Sigmoid colon (tissue), 7 donors: ENCODE measurements around the gene CCNQ. TPM values are rescaled to one million over a fixed set of nuclear protein-coding genes. Genes with fewer than 3 reads are reported as not detected.
A peak's percentile ranks its signal among the peaks of the same experiment; 100 is the strongest.

Experiments
- DNase-seq: peaks from one replicate; pipeline ENCODE4 v3.0.0-alpha.2; 2019
- H3K27ac ChIP-seq, 4 donors: fragments of 200-600 bp; sonication (generic); one replicate each; pipeline ENCODE4 v1.5.1; 2016 to 2019; ENCODE audit warnings: mild to moderate bottlenecking in 1 of 4
- H3K27me3 ChIP-seq, 3 donors: fragments of 200-600 bp; sonication (generic); one replicate each; pipeline ENCODE4 v1.5.1; 2019; ENCODE audit warnings: mild to moderate bottlenecking in 1 of 3
- H3K36me3 ChIP-seq, 4 donors: fragments of 200-600 bp; sonication (generic); one replicate each; pipeline ENCODE4 v1.5.1; 2016 to 2019
- H3K4me1 ChIP-seq, 4 donors: fragments of 200-600 bp; sonication (generic); one replicate each; pipeline ENCODE4 v1.5.1; 2017 to 2019
- H3K4me3 ChIP-seq, 4 donors: fragments of 200-600 bp; sonication (generic); one replicate each; pipeline ENCODE4 v1.5.1; 2017 to 2019; ENCODE audit warnings: mild to moderate bottlenecking in 2 of 4, moderate library complexity in 1 of 4
- H3K9me3 ChIP-seq, 4 donors: fragments of 200-600 bp in 3 of 4; sonication (generic) in 3 of 4; one replicate each; pipeline versions ENCODE4 v1.5.1 to v1.6.1; 2013 to 2019
- EP300 ChIP-seq, 4 donors: sonication (generic); formaldehyde crosslinking; IDR thresholded peaks; one replicate each; pipeline ENCODE4 v1.6.1; 2017; ENCODE audit warnings: antibody characterized with exemption in 4 of 4
- POLR2A ChIP-seq, 2 donors: fragments of 450-650 bp; IDR thresholded peaks; one replicate each; pipeline ENCODE4 v1.6.1; 2016; ENCODE audit warnings: antibody characterized with exemption in 2 of 2, mild to moderate bottlenecking in 2 of 2, moderate library complexity in 2 of 2
- POLR2AphosphoS5 ChIP-seq, 4 donors: sonication (generic); formaldehyde crosslinking; IDR thresholded peaks; one replicate each; pipeline ENCODE4 v1.6.1; 2017; ENCODE audit warnings: antibody characterized with exemption in 4 of 4
- WGBS, 2 donors: extraction: QIAGEN DNeasy Blood & Tissue Kit; methylation state at CpG; one replicate each; pipeline ENCODE4 v1.1.7; 2013; 5-methylcytosine and 5-hydroxymethylcytosine counted together
- intact Hi-C: fragments of 100-400 bp; cut with DNase I; formaldehyde crosslinking; loops from one replicate; pipeline ENCODE4 v1.15.1; 2023
- polyA plus RNA-seq, 3 donors: library from polyadenylated mRNA; stranded (reverse); fragments of 200-250 nt; gene quantifications; one replicate each; pipeline ENCODE4 v1.2.3, GENCODE V29; 2013
- total RNA-seq, 4 donors: library from RNA; depleted of rRNA; stranded (reverse); fragments of >200 nt; gene quantifications; one replicate each; pipeline ENCODE4 v1.1.0, GENCODE V29; 2016
- TF ChIP-seq, protein P1 (sequence below), 4 experiments: fragments of 450-650 bp in 3 of 4; fragments of 200-600 bp in 1 of 4; IDR thresholded peaks; one replicate each; pipeline ENCODE4 v1.5.1; 2016 to 2019; ENCODE audit warnings: antibody characterized with exemption in 4 of 4, mild to moderate bottlenecking in 3 of 4, moderate library complexity in 2 of 4
- donor health status: healthy with polysubstance abuse.
- donor health status: Bipolar disorder and iron deficiency.
- donor health status: healthy.

The CCNQ gene
- total and polyA plus RNA-seq, 7 donors, result 31.8 to 49.0 (median 37.9) TPM

GRCh38 chrX:153600032-153600373, 1.1 kb upstream of the CCNQ start:
- no peaks in the 10 kb centered on the region for H3K36me3 ChIP-seq
- no peaks in the 10 kb centered on the region for H3K27me3 ChIP-seq
- TF ChIP-seq, protein P1, sequence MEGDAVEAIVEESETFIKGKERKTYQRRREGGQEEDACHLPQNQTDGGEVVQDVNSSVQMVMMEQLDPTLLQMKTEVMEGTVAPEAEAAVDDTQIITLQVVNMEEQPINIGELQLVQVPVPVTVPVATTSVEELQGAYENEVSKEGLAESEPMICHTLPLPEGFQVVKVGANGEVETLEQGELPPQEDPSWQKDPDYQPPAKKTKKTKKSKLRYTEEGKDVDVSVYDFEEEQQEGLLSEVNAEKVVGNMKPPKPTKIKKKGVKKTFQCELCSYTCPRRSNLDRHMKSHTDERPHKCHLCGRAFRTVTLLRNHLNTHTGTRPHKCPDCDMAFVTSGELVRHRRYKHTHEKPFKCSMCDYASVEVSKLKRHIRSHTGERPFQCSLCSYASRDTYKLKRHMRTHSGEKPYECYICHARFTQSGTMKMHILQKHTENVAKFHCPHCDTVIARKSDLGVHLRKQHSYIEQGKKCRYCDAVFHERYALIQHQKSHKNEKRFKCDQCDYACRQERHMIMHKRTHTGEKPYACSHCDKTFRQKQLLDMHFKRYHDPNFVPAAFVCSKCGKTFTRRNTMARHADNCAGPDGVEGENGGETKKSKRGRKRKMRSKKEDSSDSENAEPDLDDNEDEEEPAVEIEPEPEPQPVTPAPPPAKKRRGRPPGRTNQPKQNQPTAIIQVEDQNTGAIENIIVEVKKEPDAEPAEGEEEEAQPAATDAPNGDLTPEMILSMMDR (IDR thresholded peaks at IDR 0.05), result no peak
- no peak for TF ChIP-seq EP300 (IDR thresholded peaks at IDR 0.05)
- TF ChIP-seq POLR2A (IDR thresholded peaks at IDR 0.05), result no peak
- TF ChIP-seq POLR2AphosphoS5 (IDR thresholded peaks at IDR 0.05), result no peak
- H3K4me3 ChIP-seq, result peak overlapping the region; percentile 48 to 80 (median 58)
- DNase-seq, result no peak
- no peaks in the 10 kb centered on the region for H3K9me3 ChIP-seq
- peak overlapping the region in 2 of 4 donors; percentile 75 to 78 for H3K27ac ChIP-seq
- intact Hi-C loops, result loop anchor here (5.0 kb wide), 1 partner anchor 43 kb away; no protein-coding TSS in a partner anchor
- 0 to 2% methylated on average over 2 of the region's 2 CpGs for WGBS, 2 donors
- H3K4me1 ChIP-seq, result peaks cover 0 to 22% (median 14%) of the 10 kb centered on the region in 4 donors

- intact Hi-C loops, result loop anchor here (5.0 kb wide), 2 partner anchors 42 to 48 kb away; partner anchors contain the start of gene DUSP9
- peak; percentile 94 for DNase-seq
- Histone ChIP-seq H3K27me3 (no peaks in the 10 kb centered on the region), H3K4me3 (peak overlapping the region; percentile 48 to 80 (median 74)), H3K4me1 (peaks cover 0 to 22% (median 14%) of the 10 kb centered on the region in 4 donors), H3K9me3 (no peaks in the 10 kb centered on the region), H3K36me3 (peaks cover 0 to 3% (median 0%) of the 10 kb centered on the region in 4 donors), H3K27ac (peak overlapping the region; percentile 75 to 78 (median 76))
- WGBS, 2 donors, result 0% methylated on average over 75 to 79 of the region's 79 CpGs
- peak in 3 of 4 donors; percentile 9 to 50 (median 41) for TF ChIP-seq POLR2AphosphoS5 (IDR thresholded peaks at IDR 0.05)
- TF ChIP-seq POLR2A (IDR thresholded peaks at IDR 0.05), result no peak
- TF ChIP-seq, protein P1 (IDR thresholded peaks at IDR 0.05), result no peak
- no peak for TF ChIP-seq EP300 (IDR thresholded peaks at IDR 0.05)
Measured at GRCh38 chrX:153599192-153600031, 473 bp upstream of the CCNQ start.

DNA sequence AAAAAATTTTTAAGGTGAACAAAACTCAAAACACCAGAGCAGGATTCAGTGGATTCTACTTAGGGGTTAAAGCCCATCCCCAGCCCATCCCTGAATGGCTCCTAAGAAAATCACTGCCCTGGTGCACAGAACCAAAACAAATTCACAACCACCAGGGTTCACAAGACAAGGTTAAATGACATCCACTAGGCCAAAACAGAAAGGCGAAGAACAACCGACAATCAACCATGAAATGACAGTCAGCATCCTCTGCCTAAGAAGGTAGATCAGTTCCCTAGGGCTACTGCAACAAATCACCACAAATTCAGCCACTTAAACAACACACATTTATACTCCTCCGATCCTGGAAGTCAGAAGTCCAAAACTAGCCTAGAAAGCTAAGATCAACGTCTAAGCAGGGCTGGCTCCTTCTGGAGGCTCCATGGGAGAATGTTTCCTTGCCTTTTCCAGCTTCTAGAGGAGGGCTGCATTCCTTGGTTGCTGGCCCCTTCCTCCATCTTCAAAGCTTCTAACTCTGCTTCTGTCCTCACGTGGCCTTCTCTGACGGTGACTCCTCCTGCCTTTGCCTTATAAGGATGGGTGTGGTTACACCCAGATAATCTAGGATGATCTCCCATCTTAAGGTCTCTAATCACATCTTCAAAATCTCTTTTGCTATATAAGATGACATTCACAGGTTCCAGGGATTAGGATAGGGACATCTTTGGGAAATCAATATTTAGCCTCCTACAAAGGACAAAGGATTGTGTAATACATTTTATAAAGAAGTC, 1.8 kb downstream of the CCNQ start:
- Histone ChIP-seq H3K9me3 (no peaks in the 10 kb centered on the region), H3K4me3 (no peak overlapping the region), H3K27ac (no peak overlapping the region), H3K4me1 (peaks cover 0 to 22% (median 14%) of the 10 kb centered on the region in 4 donors), H3K36me3 (peaks cover 0 to 26% (median 2%) of the 10 kb centered on the region in 4 donors), H3K27me3 (no peaks in the 10 kb centered on the region)
- TF ChIP-seq, protein P1 (IDR thresholded peaks at IDR 0.05), result no peak
- TF ChIP-seq POLR2A (IDR thresholded peaks at IDR 0.05) (no peak), POLR2AphosphoS5 (IDR thresholded peaks at IDR 0.05) (no peak), EP300 (IDR thresholded peaks at IDR 0.05) (no peak)
- DNase-seq, result no peak
- intact Hi-C loops, result loop anchor here (5.0 kb wide), 1 partner anchor 50 kb away; the partner anchor contains the start of gene DUSP9
- 67 to 75% methylated on average over 6 of the region's 6 CpGs for WGBS, 2 donors

- intact Hi-C loops, result loop anchor here (5.0 kb wide), 1 partner anchor 51 kb away; the partner anchor contains the start of gene DUSP9
- no peak overlapping the region for H3K27ac ChIP-seq
Measured at GRCh38 chrX:153595859-153596857, 2.8 kb downstream of the CCNQ start.

More at GRCh38 chrX:153595859-153596857, 2.8 kb downstream of the CCNQ start:
- no peak for TF ChIP-seq EP300 (IDR thresholded peaks at IDR 0.05)
- TF ChIP-seq POLR2A (IDR thresholded peaks at IDR 0.05), result no peak
- no peak for TF ChIP-seq POLR2AphosphoS5 (IDR thresholded peaks at IDR 0.05)
- TF ChIP-seq, protein P1 (IDR thresholded peaks at IDR 0.05), result no peak
- Histone ChIP-seq H3K27me3 (no peaks in the 10 kb centered on the region), H3K36me3 (peaks cover 0 to 32% (median 4%) of the 10 kb centered on the region in 4 donors), H3K4me3 (no peak overlapping the region), H3K4me1 (peaks cover 0 to 22% (median 14%) of the 10 kb centered on the region in 4 donors), H3K9me3 (no peaks in the 10 kb centered on the region)
- peak; percentile 55 for DNase-seq
- 72 to 85% methylated on average over 21 of the region's 21 CpGs for WGBS, 2 donors
